Measurements from ENCODE around the gene C19orf25. TPM values are rescaled to one million over a fixed set of nuclear protein-coding genes. Genes with fewer than 3 reads are reported as not detected.
"Not testable (repeated sequence)": the region's sequence is repeated elsewhere in the genome, so short reads cannot be mapped to it uniquely, and the experiment has no call there.

The C19orf25 gene
- total RNA-seq, 1 donor from 2014 or later = 18.6 TPM

DNA sequence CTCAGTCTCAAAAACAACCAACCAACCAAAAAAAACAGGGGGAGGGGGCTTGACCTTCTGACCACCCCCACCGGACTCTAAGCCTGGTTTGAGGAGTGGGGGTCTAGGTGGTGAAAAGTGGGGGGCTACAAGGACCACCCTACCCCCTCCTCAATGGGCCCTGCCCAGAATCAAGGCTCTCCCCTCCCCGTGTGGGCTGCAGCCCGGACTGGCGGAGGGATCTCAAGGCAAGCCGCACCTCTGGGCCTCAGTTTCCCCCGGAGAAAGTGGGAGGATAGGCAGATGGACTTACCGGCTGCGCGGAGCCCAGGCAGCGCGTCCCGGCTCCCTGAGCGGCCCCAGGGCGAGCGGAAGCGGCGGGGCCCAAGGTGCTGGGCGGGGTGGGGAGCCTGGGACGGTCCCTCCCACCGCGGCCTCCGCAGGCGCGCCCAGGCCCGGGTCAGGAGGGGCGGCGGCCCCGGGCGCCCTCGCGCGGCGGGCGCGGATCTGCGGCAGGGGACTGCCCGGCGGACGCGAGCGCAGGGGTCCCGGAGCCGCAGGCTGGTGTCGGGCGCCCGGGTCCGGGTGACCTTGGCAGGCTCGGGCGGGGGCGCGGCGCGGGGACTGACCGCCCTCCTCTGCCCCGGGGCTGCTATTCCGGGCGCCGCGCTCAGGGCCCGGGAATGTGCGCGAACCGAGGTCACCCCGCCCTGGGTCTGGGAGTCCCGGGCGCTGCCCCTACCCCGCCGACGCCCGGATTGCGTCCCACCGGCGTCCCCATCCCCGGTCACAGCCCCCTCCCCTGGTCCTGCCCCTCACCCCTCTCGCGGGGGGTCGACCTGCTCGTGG is 33.9 kb upstream of the C19orf25 start, which contains the start of gene ADAMTSL5:
Gene ADAMTSL5, minus strand, starts transcription at position 349 of the 828 bp plus-strand sequence. CDS start 2,076 bp downstream, outside the sequence.
- DNase-seq = no peak

DNA sequence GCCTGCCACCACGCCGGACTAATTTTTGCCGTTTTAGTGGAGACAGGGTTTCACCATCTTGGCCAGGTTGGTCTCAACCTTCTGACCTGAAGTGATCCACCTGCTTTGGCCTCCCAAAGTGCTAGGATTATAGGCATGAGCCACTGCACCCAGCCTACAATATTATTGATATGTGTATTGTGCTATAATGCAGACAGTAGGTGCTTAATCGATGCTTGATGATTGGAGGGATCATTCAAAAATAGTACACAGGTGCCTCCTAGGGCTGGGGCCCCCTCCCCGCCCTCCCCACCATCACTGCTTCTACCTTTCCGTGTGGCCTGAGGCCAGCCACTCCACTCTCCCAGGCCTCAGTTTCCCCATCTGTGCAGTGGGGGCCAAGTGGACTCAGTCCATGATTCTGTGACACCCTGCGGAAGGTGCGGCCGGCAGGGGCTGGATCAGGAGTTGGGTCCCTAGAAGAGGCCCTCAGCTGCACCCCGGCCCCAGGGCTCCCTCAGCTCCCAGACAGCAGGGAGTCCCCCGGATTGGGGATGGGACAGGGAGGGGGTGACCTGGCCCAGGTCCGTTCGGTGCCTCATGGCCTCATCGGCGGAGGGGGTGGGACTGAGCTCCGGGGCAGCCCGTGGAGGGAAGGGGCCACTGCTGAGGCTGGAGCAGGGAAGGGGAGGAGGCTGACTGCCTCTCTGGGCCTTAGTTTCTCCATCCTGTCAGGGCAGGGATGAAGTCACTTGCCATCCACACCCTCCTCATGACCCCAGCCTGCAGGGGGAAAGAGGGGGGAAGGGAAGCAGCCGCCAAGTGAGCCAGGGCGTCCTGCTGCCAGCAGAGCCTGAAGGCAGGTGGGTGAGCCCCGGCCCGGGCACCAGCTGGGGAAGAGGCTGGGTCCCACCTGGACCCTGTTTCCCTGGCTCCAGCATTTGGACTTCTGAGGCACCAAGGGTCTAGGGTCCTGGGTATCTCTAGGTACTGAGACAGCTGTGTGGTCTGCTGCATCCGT is 32.6 kb upstream of the C19orf25 start:
- no peak for DNase-seq

GRCh38 chr19:1510807-1511206 is 31.8 kb upstream of the C19orf25 start:
- no peak for DNase-seq

DNA sequence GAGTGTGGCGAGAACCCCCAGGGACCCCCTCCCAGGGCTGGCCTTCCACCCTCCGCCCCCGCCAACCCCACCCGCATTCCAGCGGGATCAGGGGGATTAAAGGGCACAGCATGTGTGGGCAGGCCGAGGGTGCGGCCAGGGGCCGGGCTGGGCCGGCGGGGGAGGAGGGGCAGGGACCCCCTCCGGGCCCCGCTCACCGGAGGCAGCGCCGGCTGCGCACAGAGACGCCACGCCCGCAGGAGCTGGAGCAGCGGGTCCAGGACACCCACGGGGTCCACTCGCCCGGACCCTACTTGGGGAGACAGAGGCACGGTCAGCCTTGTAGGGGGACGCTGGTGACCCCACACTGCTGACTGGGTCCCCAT is 31.4 kb upstream of the C19orf25 start:
- DNase-seq = no peak

DNA sequence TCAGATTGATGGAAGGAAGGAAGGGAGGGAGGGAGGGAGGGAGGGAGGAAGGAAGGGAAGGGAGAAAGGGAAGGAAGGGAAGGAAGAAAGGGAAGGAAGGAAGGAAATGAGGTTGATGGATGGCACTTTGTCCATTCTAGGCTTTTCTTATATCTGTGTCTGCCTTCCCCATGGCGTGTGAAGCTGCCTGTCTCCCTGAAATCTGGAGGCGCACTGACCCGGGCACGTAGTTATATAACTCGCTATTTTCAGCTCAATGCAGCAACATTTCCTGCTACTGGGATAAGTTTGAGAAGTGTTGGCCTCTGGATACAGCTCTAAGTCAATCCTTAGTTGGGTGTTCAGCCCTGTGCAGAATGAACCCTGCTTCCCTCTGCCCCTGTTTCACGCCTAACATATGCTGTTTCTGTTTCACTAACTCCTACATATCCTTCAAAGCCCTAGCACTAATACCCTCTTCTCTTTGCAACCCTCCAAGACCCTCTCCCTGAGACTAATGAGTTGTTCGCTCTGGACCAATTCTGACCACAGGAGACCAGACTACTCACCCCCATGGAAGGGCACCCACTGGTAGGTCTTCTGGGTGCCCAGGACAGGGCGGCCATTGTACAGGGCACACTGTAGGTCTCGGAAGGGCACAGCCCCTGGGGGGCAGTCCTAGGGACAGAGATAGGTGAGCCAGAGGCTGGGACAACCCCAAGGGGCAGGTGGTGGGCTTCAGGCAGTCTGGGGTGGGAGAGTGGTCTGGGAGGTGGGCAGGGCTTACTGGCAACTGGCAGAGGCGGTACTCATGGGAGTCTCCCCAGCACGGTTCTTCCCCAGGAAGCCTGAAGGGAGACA is 30.8 kb upstream of the C19orf25 start:
- no peak for DNase-seq

DNA sequence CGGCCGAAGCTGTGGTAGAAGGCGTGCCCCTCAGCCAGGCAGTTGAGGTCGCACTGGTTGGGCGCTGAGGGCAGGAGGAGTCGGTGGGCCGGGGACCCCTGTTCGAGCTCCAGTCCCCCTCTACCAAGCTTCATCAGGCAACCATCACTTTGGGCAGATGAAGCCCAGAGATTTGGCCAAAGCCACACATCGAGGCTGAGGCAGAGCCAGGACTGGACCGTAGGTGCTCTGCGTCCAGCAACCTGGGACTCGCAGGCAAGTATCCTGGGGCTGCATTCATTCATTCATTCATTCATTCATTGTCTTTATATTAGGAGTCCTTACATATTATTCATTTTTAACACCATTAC is 29.5 kb upstream of the C19orf25 start:
- no peak for DNase-seq

GRCh38 chr19:1507763-1508506 is 28.9 kb upstream of the C19orf25 start:
- DNase-seq = peak; percentile 92

DNA sequence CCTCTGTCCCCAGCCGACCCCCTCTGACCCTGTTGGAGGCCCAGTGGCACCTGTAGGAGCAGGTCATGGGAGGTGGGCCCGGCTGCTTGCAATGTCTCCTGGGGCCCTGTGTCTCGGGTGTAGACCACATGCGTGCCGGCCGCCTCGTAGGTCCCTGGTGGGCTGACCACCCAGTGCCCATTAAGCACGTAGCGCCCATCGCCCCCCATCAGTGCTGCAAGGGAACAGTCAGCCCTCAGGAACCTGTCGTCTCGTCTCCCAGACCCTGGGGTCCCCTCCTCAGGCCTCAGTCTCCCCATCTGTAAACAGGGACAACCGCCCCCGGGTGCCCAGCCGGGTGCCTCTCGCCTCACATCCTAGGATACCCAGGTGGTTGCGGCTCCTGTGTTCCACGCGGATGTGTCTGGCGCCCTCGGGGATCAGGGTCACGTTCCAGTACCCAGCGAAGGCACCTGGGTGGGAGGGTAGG is 28.2 kb upstream of the C19orf25 start:
- DNase-seq = no peak

- no peak for DNase-seq
These were observed 27.2 kb upstream of the C19orf25 start for GRCh38 chr19:1505991-1506881.

GRCh38 chr19:1505012-1505411 is 26.0 kb upstream of the C19orf25 start:
- DNase-seq = no peak

GRCh38 chr19:1503925-1504773 is 25.1 kb upstream of the C19orf25 start:
- DNase-seq = no peak

DNA sequence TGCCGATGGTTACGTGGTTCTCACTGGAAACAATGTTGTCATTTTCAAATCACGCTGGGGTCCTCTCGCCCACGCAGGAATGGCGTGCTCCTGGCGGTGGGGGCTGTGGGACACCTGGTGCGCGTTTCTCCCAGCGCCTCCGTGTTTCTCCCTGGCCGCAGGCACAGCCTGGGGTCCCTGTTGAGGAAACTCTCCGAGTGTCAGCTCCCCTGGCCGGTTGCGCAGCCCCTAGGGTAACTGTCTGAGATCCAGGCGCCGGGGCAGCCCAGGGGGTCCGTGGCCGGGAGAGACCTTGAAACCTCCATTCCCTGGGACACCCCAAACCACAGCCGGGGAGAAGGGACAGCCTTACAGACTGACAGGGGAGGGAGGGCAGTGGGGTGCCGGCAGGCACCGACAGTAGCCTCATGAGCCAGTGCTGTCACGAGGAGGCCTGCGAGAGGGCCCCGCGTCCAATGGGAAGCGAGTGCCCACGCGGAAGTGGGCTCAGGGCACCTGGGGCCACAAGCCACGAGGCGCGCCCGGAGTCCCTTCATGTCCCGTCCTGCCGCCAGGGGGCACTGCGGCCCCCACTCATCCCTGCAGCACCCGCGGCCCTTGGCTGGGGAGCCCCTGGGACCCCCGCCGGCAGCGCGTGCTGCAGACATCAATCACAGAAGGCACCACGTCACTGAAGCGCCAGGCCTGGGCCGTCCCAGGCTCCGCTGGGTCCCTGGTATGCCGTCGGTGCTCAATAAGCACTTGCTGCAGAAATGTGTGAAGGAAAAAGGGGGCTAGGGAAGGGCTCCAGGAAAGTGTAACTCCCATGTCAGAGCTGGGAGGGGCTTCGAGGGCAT is 24.3 kb upstream of the C19orf25 start:
- no peak for DNase-seq

DNA sequence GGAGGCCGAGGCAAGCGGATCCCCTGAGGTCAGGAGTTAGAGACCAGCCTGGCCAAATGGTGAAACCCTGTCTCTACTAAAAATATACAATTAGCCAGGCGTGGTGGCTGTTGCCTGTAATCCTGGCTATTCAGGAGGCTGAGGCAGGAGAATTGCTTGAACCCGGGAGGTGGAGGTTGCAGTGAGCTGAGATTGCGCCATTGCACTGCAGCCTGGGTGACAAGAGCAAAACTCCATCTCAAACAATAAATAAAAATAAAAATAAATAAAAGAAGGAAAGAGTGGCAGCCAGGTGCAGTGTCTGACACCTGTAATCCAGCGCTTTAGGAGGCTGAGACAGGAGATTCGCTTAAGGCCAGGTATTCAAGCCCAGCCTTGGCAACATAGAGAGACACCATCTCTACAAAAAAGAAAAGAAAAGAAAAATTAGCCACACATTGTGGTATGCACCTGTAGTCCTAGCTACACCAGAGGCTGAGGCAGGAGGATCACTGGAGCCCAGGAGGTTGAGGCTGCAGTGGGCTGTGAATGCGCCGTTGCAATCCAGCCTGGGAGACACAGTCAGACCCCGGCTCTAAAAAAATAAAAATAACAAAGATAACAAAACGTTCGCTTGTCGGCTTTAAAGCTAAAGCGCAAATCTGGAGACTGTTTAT is 23.5 kb upstream of the C19orf25 start:
- DNase-seq = no peak

- DNase-seq = no peak
These were observed 22.2 kb upstream of the C19orf25 start for GRCh38 chr19:1501200-1501595.

DNA sequence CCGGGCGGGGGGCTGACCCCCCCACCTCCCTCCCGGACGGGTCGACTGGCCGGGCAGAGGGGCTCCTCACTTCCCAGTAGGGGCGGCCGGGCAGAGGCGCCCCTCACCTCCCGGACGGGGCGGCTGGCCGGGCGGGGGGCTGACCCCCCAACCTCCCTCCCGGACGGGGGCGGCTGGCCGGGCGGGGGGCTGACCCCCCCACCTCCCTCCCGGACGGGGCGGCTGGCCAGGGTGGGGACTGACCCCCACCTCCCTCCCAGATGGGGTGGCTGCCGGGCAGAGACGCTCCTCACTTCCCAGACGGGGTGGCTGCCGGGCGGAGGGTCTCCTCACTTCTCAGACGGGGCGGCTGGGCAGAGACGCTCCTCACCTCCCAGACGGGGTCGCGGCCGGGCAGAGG is 20.2 kb upstream of the C19orf25 start:
- not testable (repeated sequence) for DNase-seq

DNA sequence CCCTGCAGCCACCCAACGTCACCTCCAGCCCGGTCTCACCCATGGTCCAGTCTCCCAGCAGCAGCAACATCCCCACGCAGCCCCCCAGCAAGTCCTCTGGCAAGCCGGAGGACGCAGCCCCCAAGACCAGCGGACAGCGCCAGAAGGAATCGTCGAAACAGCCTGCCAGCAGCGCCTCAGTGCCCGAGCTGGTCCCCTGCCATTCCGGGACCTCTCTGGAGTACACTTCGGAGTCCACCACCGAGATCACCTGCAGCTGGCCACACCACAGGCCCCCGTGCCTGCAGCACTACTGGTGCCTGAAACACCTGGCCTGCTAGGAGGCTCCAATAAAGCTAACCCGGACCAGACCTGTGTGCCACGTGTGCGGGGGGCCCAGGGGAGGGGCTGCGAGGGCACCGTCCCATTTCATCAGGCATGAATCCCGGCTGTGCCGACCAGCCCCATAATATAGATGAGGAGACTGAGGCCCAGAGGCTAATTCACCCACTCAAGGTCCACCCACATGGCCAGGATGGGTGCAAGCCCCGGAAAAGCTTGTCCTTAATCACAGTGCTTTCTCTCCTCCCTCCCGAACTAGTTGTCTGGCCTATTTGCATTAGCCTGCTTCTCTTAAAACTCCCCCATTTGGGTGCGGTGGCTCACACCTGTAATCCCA is 18.7 kb upstream of the C19orf25 start:
- DNase-seq = no peak
